HG02973 (cell line): ENCODE results near the gene TCEAL9.
A peak's percentile ranks its signal among the peaks of the same experiment; 100 is the strongest.
"Not testable (repeated sequence)": the region's sequence is repeated elsewhere in the genome, so short reads cannot be mapped to it uniquely, and the experiment has no call there.

ENCODE experiments used
- ATAC-seq: cut with Tn5 transposase; IDR thresholded peaks from one replicate; pipeline ENCODE4 v1.9.1; 2021; ENCODE audit warnings: moderate library complexity; ENCODE audit not compliant: unreplicated experiment

TCEAL9 gene

GRCh38 chrX:103372886-103373285 lies 16.6 kb downstream of the TCEAL9 start:
- ATAC-seq, result no peak

DNA sequence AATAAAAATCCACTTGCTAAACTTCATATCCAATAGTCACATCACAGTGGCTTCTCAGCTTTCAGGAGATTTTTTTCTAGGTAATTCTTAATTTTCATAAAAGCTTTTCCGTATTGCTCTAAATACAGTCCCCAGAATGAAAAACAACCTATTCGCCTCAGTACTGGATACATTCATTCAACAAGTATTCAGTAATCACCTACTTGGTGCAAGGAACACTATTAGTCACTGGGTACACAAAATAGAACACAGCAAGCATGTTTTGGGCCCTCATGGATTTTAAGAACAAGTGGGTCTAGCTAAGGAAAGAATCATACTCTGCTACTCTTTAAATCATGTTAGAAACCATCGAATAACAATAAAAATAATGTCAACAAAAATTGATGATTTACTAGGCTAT lies 17.3 kb downstream of the TCEAL9 start:
- no peak for ATAC-seq

DNA sequence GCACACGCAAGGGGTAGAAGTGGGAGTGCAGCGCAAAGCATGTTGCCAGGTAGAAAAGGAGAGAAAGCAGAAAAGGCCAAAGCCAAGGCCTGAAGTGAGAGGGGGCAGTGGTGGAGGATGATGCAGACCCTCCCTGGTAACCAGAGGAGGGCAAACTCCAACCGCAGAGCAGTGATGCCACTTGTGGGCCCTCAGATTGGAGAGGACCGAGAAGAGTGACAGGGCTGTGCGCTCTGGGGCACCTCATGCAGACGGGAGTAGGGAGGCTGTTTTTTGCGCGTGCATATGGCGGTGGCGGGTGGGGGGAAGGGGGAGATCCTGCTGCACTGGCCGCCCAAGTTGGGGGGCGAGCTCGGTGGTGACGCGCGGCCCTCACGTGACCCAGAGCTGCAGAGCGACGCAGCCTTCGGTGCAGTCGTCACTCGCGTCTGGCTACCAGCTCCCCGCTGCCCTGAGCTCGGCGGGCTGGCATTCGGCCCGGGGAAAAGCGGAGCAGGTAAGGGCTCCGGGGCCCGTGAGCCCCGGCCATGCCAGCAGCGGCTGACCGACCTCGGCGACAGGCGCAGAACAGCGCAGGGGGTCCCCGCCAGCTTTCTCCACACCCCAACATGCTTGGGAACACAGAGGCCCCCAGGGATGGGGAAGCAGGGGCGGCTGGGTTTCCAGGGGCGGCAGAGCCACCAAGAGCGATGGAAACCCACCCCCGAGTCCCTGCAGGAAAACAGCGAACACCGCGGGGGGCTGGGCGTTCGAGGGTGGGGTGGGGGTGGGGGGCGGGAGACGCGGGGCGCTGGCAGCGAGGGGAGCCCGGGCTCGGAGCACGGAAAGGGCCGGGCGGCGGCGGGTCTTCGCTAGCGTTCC lies 20.0 kb downstream of the TCEAL9 start, which contains the start of gene BEX3:
BEX3 (plus strand) TSS at position 421 of the 861 bp plus-strand sequence. CDS start 984 bp downstream, outside the sequence.
- ATAC-seq, result no peak

DNA sequence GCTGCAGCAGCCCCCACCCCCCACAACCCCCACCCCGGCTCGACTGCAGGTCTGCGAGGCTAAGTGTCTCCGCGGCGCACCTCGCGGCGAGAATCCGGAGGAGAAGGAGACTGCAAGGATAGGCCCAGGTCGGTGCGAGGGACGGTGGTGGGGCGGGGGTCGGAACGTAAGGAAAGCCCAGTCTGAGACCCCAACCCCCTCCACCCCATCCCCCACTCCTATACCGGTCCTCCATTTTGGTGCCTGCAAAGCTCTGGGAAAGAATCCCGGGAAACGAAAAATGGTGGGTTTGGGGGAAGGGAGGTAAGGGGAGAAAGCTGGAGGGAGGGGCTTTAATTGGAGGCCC lies 20.6 kb downstream of the TCEAL9 start:
- ATAC-seq, result no peak

DNA sequence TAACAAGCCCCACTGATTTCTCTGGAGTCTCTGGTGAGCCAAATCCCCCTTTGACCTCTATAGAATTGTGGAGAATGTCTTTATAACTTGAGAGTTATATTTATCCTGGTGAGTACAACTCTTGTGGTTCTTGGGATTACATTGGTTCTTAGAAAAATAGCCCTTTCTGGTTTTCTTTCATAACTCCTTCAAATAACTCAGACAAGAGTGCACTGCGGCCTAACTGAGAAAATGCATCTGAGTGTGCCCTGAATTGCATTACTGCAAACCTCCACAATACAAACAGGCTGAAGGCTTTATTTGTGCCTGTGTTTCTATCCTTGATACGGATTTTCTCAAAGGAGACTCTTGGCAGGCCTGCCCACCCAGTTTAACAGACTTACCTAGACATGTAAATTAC lies 22.7 kb downstream of the TCEAL9 start:
- no peak for ATAC-seq

- no peak for ATAC-seq
Measured at GRCh38 chrX:103382877-103383276, 26.6 kb downstream of the TCEAL9 start.

DNA sequence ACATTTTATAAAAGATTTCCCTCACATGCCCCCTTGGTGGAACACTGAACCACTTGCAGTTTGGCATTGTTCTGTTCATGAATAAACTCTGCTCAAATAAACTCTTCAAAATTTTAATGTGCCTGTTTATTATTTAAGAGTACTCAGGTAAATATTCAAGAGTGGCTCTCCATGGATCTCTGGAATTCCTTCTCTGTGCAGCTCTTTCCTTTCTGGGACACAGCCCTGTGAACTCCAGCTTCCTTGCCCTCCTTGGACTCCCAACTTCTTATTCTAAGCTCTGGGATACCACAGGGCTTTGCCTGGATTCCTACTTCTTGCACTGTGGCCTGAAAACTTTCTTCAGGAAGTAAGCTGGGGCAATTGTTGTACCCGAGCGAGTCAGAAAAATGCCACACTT lies 28.4 kb downstream of the TCEAL9 start:
- ATAC-seq, result no peak

GRCh38 chrX:103385283-103385830 lies 29.1 kb downstream of the TCEAL9 start:
- not testable (repeated sequence) for ATAC-seq

DNA sequence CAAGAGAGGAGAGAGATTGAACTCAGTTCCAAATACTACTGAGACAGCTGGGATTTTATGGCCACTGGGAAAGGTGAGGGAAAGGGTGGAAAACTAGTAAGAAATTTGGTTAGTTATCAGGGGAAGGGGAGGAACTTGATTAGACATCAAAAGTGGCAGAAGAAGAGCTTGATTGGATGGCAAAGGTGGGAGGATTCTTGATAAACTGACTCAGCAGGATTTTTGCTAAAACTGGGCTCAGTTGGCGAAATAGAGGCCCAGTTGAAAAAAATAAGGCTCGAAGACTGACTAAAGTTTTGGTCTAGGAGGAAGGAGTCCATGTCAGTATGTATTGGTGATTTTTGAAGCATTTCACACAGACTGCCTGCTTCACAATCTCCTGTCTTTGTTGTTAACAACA lies 30.0 kb downstream of the TCEAL9 start:
- no peak for ATAC-seq

DNA sequence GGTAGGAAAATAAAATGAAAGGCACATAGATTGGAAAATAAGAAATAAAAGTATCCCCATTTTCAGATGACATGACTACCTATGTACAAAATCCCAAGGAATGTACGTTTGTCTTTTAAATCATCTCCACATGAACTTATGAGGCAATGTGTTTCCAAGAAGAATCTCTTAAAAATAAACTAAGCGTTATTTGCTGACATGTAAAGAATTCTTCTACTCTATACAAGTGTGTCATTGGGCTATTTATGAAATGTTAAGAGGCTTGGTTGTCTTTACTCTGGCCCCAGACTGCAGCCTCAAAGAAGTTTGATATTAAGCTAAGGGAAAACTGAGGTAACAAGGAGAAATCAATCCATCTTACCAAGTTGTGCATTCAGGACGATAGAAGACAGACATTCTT lies 37.2 kb downstream of the TCEAL9 start:
- ATAC-seq, result no peak

DNA sequence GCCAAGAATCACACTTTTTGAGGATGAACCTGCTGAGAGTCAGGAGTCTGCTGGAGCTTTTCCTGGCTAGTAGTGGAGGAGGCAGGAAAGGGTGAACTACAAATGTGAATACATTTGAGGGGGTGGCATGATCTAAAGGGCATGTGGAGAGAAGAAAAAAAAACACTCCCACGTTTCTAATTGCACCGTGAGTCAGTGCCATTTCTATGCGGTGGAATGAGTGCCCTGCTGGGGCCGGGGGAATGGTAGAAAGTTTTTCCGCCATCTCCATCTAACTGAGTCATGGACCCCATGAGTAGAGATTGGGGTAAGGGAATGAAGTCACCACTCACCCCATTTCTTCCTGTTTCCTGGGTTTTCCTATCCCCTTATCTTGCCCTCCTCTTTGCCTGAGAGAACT lies 39.9 kb downstream of the TCEAL9 start:
- no peak for ATAC-seq

DNA sequence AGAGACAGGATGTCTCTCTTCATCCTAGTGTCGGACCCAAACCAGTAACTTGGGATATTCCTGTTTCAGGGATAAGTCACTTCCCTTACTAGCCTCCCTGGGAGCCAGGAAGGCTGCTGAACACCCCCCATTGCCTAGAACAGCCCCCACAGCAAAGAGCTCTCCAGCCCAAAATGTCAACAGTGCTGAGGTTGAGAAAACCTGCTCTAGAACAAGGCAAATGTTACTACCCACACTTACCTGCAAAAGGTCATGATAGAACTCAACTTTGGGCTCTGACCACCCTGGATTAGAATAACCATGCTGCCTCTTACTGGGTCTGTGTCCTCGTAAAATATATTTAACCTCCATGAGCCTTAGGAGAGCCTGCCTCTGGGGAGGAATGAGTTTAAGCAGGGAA lies 40.4 kb downstream of the TCEAL9 start:
- no peak for ATAC-seq

- no peak for ATAC-seq
Measured at GRCh38 chrX:103397707-103398106, 41.4 kb downstream of the TCEAL9 start.

DNA sequence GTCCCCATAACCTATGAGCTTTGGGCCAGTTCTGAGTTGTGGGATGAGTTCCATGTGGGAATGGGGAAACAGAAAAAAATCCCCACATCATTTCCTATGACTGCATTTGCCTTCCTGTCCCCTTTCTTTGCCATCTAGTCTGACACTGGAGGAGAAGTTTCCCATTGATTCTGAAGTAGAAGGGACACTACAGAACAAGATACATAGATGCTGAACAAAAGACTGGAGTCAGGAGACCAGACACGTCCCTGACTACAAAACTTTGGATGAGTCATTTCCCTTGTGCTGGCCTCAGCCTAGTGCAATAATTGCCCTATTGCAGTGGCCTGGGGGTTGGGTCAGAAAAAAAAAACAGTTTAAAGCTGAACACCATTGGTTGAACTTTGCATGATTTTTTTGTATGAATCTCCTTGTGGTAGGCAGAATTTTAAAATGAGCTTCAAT lies 42.1 kb downstream of the TCEAL9 start:
- ATAC-seq, result no peak

GRCh38 chrX:103399744-103400143 lies 43.4 kb downstream of the TCEAL9 start:
- ATAC-seq, result no peak

DNA sequence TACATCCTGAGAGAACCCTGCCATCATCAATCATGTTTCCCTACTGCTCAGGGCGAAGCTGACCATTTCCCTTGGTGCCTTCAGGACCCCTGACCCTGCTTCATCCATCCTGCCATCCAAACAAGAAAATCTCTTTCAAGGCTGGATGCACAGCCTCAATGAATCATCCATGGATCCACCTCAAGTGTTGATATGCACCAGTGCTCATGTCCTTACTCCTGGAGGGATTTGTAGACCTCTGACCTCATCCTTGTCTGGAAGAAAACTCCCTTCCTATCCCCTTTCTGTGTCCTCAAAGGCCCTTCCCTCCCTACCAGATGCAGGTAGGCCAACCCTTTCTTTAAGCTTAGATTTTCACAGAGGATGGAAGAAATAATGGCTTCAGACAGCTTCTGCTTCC lies 44.6 kb downstream of the TCEAL9 start:
- ATAC-seq, result no peak

- ATAC-seq, result peak; percentile 95
Measured at GRCh38 chrX:103404231-103405008, 48.1 kb downstream of the TCEAL9 start.

- peak; percentile 42 for ATAC-seq
Measured at GRCh38 chrX:103405009-103405333, 48.7 kb downstream of the TCEAL9 start.

DNA sequence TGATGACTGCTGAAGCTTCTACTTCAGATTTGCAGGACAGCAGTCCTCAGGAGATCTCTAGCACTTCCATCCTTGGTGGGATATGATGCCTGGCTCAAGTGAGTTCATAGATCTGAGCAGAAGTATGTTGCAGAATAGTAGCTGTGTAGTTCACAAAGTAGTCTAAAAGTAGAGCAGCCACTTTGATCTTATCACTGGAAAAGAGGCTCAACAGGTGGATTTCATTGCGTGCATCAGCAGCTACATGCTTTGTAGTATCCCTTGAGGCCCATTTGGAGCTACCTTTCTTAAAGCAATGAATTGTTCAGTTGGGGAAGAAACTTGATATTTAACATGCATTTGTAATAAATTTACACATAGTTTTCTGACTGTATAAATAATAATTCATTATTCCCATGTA lies 50.0 kb downstream of the TCEAL9 start:
- ATAC-seq, result no peak

GRCh38 chrX:103407776-103408175 lies 51.5 kb downstream of the TCEAL9 start:
- ATAC-seq, result no peak
